Measurements from ENCODE around the gene SNRPE.
A peak's percentile ranks its signal among the peaks of the same experiment; 100 is the strongest.
"Not testable (repeated sequence)": the region's sequence is repeated elsewhere in the genome, so short reads cannot be mapped to it uniquely, and the experiment has no call there.

The SNRPE gene

DNA sequence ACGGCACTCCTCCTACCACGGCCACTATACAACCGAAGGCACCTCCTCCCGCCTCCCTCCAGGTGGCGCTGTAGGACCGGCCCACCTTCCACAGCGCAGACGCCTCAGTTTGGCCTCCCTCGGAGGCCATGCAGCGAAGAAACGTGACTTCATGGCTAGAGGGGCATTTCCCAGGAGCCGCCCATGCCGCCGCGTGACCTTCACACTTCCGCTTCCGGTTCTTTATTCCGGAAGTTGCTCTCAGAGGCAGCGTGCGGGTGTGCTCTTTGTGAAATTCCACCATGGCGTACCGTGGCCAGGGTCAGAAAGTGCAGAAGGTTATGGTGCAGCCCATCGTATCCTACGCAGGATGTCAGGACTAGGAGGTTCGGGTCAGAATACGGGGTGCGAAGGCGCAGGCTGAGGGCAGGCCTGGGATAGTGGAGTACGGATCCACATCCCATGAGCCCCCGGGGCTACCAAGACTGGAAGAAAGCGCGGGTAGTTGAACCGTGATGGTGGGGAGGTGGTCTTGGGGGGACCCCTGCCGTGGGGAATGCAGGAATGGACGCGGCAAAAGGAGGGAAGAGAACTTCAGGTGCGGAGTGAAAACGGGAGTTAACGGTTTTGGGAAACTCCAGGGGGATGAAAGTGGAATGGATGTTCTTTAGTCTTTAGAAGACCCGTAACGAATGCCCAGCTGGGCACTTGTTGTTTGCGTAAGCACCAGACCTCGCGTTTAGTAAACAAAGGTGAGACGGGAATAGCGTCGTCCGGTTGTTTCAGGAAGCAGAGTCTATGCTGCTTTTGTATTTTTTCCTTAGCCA lies at the start of gene SNRPE:
SNRPE (plus strand) TSS at position 221 of the 806 bp plus-strand sequence; CDS start at position 282, 61 bp downstream.
- peak; percentile 96 for DNase-seq

- no peak for DNase-seq
Measured at GRCh38 chr1:203813581-203814341, 47.6 kb upstream of the SNRPE start.

GRCh38 chr1:203818399-203818798 lies 43.0 kb upstream of the SNRPE start:
- no peak for DNase-seq

- no peak for DNase-seq
Measured at GRCh38 chr1:203823306-203823705, 38.1 kb upstream of the SNRPE start.

GRCh38 chr1:203826175-203826574 lies 35.2 kb upstream of the SNRPE start:
- DNase-seq = no peak

DNA sequence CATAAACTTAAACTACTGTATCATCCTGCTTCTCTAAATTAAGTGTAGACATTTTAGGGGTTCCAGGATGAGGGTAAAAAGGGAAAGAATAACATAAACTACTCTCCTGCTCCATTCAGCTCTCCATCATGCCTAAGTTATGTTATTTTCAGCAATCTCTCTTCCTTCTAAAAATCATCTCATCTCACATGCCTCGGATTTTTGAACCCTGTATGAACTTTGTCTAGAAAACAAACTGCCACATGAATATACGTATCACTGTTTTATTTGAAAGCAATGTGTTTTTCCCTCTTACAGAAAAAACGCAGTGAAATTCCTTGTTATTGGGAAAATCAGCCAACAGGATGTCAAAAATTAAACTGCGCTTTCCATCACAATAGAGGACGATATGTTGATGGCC lies 33.4 kb upstream of the SNRPE start:
- DNase-seq = no peak

DNA sequence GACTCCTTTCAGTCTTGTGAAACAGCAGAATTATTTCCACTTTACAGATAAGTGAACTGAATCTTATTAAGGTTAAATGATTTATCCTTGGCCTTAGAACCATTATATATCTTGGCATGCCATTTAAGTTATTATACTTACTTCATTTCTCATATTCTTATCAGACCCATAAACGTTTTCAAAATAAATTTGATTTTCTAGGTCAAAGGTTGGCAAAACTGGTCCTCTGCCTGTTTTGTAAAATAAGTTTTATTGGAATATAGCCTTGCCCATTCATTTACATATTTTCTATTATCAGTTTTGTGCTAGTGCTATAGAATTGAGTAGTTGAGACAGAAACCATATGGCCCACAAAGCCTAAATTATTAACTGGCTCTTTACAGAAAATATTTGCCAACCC lies 32.9 kb upstream of the SNRPE start:
- no peak for DNase-seq

DNA sequence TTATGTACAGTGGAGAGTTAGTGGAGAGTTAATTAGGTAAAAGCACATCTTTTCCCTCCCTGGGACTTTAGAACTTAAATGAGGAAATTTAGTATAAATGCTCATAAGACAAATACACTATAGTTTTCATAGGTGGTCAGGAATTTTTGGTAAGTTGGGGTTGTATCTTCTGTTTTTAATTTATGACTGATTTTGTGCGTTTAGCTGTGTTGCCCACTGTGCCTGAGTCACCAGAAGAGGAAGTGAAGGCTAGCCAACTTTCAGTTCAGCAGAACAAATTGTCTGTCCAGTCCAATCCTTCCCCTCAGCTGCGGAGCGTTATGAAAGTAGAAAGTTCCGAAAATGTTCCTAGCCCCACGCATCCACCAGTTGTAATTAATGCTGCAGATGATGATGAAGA lies 32.2 kb upstream of the SNRPE start:
- not testable (repeated sequence) for DNase-seq

DNA sequence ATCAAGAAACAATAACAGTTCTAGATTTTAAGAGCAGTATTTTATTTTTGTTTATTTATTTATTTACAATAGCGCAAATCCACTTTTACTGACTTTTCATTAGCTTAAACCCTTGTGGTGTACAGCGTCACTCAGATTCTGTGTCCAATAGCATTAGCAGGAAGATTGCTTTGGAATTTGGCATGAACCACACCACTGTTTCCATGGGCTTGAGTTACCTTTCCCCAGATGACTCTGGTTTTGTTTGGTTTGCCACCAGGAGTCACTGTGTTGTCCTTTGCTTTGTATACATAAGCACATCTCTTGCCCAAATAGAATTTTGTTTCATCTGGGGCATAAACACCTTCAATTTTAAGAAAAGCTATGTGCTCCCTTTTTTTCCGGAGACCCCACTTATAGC lies 25.9 kb upstream of the SNRPE start:
- DNase-seq = no peak

DNA sequence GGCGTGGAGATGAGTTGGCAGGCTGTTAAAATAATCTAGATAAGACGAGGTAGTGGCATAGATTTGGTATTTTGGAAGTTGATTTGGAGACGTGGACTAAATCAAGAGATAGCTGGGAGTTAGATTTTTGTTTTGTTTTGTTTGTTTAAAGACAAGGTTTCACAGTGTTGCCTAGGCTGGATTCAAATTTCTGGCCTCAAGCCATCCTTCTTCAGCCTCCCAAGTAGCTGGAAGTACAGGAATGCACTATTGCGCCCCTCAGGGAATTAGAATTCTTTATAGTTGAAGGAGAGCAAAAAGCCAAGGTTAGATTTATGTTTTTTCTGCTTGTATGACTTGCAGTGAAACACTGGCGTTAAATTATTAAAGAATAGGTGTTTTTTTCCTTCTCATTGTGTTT lies 22.3 kb upstream of the SNRPE start:
- no peak for DNase-seq

DNA sequence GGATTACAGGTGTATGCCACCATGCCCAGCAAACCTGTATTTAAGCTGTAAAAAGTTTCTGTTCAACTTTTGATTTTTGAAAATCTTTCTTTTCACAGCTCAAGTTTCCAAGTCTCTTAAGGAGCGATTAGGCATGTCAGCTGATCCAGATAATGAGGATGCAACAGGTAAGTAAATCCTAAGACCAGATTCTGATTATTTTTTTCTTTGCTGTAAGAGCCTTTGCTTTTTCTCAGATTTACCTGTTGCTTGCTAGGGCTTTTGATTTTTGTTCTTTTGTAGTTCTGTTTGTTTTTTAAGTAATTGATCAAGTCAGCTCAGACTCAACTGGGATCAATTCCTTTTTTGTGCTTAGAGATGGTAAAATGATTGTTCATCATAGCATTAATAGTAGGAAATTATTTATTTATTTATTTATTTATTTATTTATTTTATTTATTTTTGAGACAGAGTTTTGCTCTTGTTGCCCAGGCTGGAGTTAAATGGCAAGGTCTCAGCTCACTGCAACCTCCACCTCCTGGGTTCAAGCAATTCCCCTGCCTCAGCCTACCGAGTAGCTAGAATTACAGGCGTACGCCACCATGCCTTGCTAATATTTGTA lies 21.1 kb upstream of the SNRPE start:
- no peak for DNase-seq

GRCh38 chr1:203842559-203842876 lies 18.9 kb upstream of the SNRPE start:
- DNase-seq = no peak

DNA sequence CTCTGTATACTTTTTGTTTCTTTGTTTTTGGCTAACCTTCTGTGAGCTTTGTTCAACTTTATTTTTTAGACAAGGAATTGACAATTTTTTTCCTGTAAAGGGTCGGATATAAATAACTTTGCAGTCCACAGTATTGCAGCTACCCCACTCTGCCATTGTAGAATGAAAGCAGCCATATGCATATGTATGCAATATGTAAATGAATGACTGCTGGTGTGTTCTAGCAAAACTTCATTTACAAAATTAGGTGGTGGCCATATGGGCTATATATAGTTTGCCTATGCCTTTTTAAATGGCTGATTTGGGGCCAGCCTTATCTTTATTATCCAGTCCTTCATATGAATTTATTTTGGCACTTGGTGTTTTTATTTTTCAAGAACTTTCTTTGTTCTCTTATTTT lies 18.0 kb upstream of the SNRPE start:
- DNase-seq = no peak

- not testable (repeated sequence) for DNase-seq
Measured at GRCh38 chr1:203853112-203853511, 8.3 kb upstream of the SNRPE start.

- DNase-seq = no peak
Measured at GRCh38 chr1:203858055-203858454, 3.3 kb upstream of the SNRPE start.

DNA sequence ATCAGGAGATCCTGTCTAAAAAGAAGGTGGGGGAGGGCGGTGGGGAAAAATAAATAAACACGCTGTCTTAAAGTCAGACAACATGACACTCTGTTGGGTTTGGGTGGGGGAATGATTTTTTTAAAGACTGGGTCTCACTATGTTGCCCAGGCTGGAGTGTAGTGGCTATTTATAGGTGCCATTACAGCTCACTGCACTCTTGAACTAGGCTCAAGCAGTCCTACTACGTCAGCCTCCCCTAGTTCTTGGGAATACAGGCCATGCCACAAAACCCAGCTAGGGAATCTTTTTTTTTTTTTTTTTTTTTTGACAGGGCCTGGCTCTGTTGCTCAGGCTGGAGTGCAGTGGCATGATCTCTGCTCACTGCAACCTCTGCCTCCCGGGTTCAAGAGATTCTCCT lies 2.4 kb upstream of the SNRPE start:
- DNase-seq = no peak

- no peak for DNase-seq
Measured at GRCh38 chr1:203860396-203861025, 888 bp upstream of the SNRPE start.

DNA sequence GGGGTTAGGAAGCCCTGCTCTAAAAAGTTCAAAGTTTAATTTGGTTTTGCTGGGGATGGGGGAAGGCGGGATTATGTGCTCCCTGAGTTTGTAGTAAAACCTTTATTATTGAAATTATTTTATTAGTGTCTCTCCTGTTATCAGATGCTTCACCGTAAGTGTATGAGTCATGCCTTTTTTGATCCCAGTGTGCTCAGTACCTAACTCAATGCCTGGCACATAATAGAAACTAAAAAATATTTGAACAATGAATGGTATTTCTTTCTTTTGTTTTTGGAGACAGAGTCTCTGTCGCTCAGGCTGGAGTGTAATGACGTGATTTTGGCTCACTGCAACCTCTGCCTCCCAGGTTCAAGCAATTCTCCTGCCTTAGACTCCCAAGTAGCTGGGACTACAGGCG lies 6.4 kb downstream of the SNRPE start:
- DNase-seq = no peak

DNA sequence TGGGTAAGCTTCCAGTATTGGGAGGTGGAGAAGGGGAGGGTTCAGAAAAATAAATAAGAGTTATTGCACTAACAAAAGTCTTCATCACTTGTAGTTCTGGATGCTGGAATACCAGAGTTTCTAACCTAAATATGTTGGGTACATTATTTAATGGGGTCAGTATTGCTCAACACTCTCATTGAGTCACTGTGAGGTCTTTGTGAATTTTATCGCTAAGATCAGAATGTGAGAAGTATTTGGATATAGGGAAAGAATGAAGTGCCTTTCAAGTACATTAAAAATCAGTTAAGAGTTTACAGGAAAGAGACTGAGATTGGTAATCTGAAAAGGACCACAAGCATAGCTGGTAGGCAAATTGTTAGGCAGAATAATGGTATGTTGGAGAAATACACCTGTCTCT lies 8.8 kb downstream of the SNRPE start:
- no peak for DNase-seq

GRCh38 chr1:203871114-203871880 lies 9.9 kb downstream of the SNRPE start:
- peak; percentile 9 for DNase-seq

- no peak for DNase-seq
Measured at GRCh38 chr1:203873094-203873493, 11.7 kb downstream of the SNRPE start.

- DNase-seq = no peak
Measured at GRCh38 chr1:203878422-203878821, 17.0 kb downstream of the SNRPE start.

- DNase-seq = no peak
Measured at GRCh38 chr1:203880606-203881005, 19.2 kb downstream of the SNRPE start.
